Hepatocyte (in vitro differentiated cells): ENCODE measurements around the gene PAQR7. TPM values are rescaled to one million over a fixed set of nuclear protein-coding genes. Genes with fewer than 3 reads are reported as not detected.

Source experiments
- DNase-seq: peaks from one replicate; pipeline ENCODE4 v3.0.0-alpha.2; 2016; ENCODE audit warnings: low spot score
- H2AFZ ChIP-seq: fragments of 200-600 bp; sonication (generic); 2 replicates; pipeline ENCODE4 v1.6.0; 2016; ENCODE audit warnings: antibody characterized with exemption, mild to moderate bottlenecking
- H3K27ac ChIP-seq: fragments of 200-600 bp; sonication (generic); 2 replicates; pipeline ENCODE4 v1.5.1; 2016; ENCODE audit warnings: mild to moderate bottlenecking
- H3K27me3 ChIP-seq: fragments of 200-600 bp; sonication (generic); 2 replicates; pipeline ENCODE4 v1.6.1; 2016
- H3K36me3 ChIP-seq: fragments of 200-600 bp; sonication (generic); replicated peaks from 2 replicates; pipeline ENCODE4 v1.5.1; 2016; ENCODE audit warnings: low read depth; ENCODE audit not compliant: insufficient read depth
- H3K4me1 ChIP-seq: fragments of 200-600 bp; sonication (generic); 2 replicates; pipeline ENCODE4 v1.5.1; 2016; ENCODE audit warnings: mild to moderate bottlenecking, moderate library complexity; ENCODE audit not compliant: insufficient read depth
- H3K4me2 ChIP-seq: fragments of 200-600 bp; sonication (generic); 2 replicates; pipeline ENCODE4 v1.6.0; 2016
- H3K4me3 ChIP-seq: fragments of 200-600 bp; sonication (generic); 2 replicates; pipeline ENCODE4 v1.5.1; 2016; ENCODE audit warnings: mild to moderate bottlenecking
- H3K79me2 ChIP-seq: fragments of 200-600 bp; sonication (generic); 2 replicates; pipeline ENCODE4 v1.6.0; 2017; ENCODE audit warnings: mild to moderate bottlenecking
- H3K9me2 ChIP-seq: fragments of 200-600 bp; sonication (generic); replicated peaks from 2 replicates; pipeline ENCODE4 v1.6.0; 2017; ENCODE audit warnings: mild to moderate bottlenecking; ENCODE audit not compliant: insufficient read depth
- H3K9me3 ChIP-seq: fragments of 200-600 bp; sonication (generic); 2 replicates; pipeline ENCODE4 v1.5.1; 2016; ENCODE audit warnings: low read depth, mild to moderate bottlenecking
- H4K20me1 ChIP-seq: fragments of 200-600 bp; sonication (generic); 2 replicates; pipeline ENCODE4 v1.6.0; 2016; ENCODE audit warnings: mild to moderate bottlenecking; ENCODE audit not compliant: insufficient read depth, poor library complexity, severe bottlenecking
- EZH2 ChIP-seq: fragments of 200-600 bp; sonication (generic); IDR thresholded peaks from 2 replicates; pipeline ENCODE4 v1.6.1; 2016; ENCODE audit warnings: antibody characterized with exemption, mild to moderate bottlenecking, borderline replicate concordance
- EZH2phosphoT487 ChIP-seq: fragments of 200-600 bp; sonication (generic); IDR thresholded peaks from one replicate; pipeline ENCODE4 v1.6.1; 2018; ENCODE audit warnings: antibody characterized with exemption, mild to moderate bottlenecking, low read depth, moderate library complexity; ENCODE audit not compliant: unreplicated experiment, severe bottlenecking
- WGBS: methylation state at CpG from one replicate; pipeline ENCODE4 v1.1.6; 2016; ENCODE audit warnings: low lambda C conversion rate; ENCODE audit errors: missing lambda C conversion rate; 5-methylcytosine and 5-hydroxymethylcytosine counted together
- polyA plus RNA-seq: library from polyadenylated mRNA; unstranded; fragments of >200 nt; fragmentation: Nextera tagmentation; extraction: Ambion mirVana; gene quantifications from 2 replicates; pipeline ENCODE4 v1.2.1, GENCODE V29; 2016
- total RNA-seq: library from RNA; depleted of rRNA; stranded (reverse); fragments of >200 nt; gene quantifications from 2 replicates; pipeline ENCODE4 v1.2.3, GENCODE V29; 2014
- TF ChIP-seq, protein P1 (sequence below): fragments of 200-600 bp; sonication (generic); IDR thresholded peaks from 2 replicates; pipeline ENCODE4 v1.5.1; 2016; ENCODE audit warnings: antibody characterized with exemption, mild to moderate bottlenecking; ENCODE audit not compliant: poor library complexity

The PAQR7 gene
- total and polyA plus RNA-seq, 2 experiments from 2014 or later: 4.8 to 27.0 TPM

- H3K79me2 ChIP-seq: no peaks in the 10 kb centered on the region
- no peaks in the 10 kb centered on the region for H3K36me3 ChIP-seq
- no peaks in the 10 kb centered on the region for H3K27me3 ChIP-seq
- no peaks in the 10 kb centered on the region for H3K9me3 ChIP-seq
- H3K27ac ChIP-seq: no peak overlapping the region
- H4K20me1 ChIP-seq: no peaks in the 10 kb centered on the region
- no peak overlapping the region for H3K4me3 ChIP-seq
- TF ChIP-seq EZH2phosphoT487 (no peak), EZH2 (no peak)
- TF ChIP-seq, protein P1, sequence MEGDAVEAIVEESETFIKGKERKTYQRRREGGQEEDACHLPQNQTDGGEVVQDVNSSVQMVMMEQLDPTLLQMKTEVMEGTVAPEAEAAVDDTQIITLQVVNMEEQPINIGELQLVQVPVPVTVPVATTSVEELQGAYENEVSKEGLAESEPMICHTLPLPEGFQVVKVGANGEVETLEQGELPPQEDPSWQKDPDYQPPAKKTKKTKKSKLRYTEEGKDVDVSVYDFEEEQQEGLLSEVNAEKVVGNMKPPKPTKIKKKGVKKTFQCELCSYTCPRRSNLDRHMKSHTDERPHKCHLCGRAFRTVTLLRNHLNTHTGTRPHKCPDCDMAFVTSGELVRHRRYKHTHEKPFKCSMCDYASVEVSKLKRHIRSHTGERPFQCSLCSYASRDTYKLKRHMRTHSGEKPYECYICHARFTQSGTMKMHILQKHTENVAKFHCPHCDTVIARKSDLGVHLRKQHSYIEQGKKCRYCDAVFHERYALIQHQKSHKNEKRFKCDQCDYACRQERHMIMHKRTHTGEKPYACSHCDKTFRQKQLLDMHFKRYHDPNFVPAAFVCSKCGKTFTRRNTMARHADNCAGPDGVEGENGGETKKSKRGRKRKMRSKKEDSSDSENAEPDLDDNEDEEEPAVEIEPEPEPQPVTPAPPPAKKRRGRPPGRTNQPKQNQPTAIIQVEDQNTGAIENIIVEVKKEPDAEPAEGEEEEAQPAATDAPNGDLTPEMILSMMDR: no peak
- H3K9me2 ChIP-seq: no peaks in the 10 kb centered on the region
- no peak overlapping the region for H2AFZ ChIP-seq
- no peaks in the 10 kb centered on the region for H3K4me1 ChIP-seq
- 80% methylated on average over 3 of the region's 3 CpGs for WGBS
- H3K4me2 ChIP-seq: no peak overlapping the region
- no peak for DNase-seq
These were observed 38.8 kb upstream of the PAQR7 start for GRCh38 chr1:25914074-25914995.

GRCh38 chr1:25913206-25913605 lies 37.7 kb upstream of the PAQR7 start:
- no peaks in the 10 kb centered on the region for H3K79me2 ChIP-seq
- no peak overlapping the region for H3K27ac ChIP-seq
- H2AFZ ChIP-seq: no peak overlapping the region
- DNase-seq: no peak
- H3K4me1 ChIP-seq: no peaks in the 10 kb centered on the region
- no peak overlapping the region for H3K4me3 ChIP-seq
- no peaks in the 10 kb centered on the region for H4K20me1 ChIP-seq
- H3K4me2 ChIP-seq: no peak overlapping the region
- no peaks in the 10 kb centered on the region for H3K9me3 ChIP-seq
- H3K36me3 ChIP-seq: no peaks in the 10 kb centered on the region
- H3K9me2 ChIP-seq: no peaks in the 10 kb centered on the region
- TF ChIP-seq EZH2phosphoT487 (no peak), EZH2 (no peak)
- TF ChIP-seq, protein P1: no peak
- H3K27me3 ChIP-seq: no peaks in the 10 kb centered on the region

DNA sequence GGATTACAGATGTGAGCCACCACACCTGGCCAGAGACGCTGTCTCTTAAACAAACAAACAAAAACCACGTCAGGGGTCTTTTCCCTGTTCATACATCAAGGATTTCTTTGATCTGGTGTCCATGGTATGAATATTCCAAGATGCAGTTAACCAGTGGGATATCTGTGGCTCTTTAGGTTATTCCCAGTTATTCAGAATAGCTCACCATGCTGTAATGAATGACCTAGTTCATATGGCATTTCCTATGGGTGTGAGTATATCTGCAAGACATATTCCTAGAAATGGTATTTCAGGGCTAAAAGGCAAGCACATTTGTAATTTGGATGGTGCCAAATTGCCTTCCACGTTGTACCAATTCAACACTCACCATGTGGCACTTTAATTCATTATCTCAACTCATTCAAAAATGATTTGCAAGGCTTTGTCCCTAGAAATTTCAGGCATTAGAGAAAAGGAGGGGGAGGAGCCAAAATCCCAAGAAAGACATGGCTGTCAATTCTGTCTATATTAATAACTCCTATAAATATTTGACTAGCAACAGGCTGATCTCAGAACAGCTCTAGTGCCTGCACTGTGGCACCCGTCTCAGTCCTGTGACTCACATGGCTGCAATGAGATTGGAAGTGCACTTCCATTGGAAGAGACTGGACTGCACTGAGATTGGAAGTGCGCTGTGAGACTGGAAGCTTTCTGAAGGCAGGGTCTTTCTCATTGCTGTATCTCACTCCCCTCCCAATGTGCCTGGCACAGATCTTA lies 36.7 kb upstream of the PAQR7 start:
- Histone ChIP-seq H3K36me3 (no peaks in the 10 kb centered on the region), H3K4me2 (no peak overlapping the region), H2AFZ (no peak overlapping the region), H3K9me3 (no peaks in the 10 kb centered on the region), H3K27me3 (no peaks in the 10 kb centered on the region), H4K20me1 (no peaks in the 10 kb centered on the region), H3K4me3 (no peak overlapping the region), H3K9me2 (no peaks in the 10 kb centered on the region), H3K27ac (no peak overlapping the region), H3K79me2 (no peaks in the 10 kb centered on the region), H3K4me1 (no peaks in the 10 kb centered on the region)
- 87% methylated on average over 5 of the region's 5 CpGs for WGBS
- TF ChIP-seq EZH2phosphoT487 (no peak), EZH2 (no peak)
- TF ChIP-seq, protein P1: no peak
- DNase-seq: no peak
